ENCODE results near the gene ARFGAP1.

GRCh38 chr20:63311186-63311832 is 38.7 kb downstream of the ARFGAP1 start:
- TF ChIP-seq, protein P1, sequence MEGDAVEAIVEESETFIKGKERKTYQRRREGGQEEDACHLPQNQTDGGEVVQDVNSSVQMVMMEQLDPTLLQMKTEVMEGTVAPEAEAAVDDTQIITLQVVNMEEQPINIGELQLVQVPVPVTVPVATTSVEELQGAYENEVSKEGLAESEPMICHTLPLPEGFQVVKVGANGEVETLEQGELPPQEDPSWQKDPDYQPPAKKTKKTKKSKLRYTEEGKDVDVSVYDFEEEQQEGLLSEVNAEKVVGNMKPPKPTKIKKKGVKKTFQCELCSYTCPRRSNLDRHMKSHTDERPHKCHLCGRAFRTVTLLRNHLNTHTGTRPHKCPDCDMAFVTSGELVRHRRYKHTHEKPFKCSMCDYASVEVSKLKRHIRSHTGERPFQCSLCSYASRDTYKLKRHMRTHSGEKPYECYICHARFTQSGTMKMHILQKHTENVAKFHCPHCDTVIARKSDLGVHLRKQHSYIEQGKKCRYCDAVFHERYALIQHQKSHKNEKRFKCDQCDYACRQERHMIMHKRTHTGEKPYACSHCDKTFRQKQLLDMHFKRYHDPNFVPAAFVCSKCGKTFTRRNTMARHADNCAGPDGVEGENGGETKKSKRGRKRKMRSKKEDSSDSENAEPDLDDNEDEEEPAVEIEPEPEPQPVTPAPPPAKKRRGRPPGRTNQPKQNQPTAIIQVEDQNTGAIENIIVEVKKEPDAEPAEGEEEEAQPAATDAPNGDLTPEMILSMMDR (IDR thresholded peaks at IDR 0.05): no peak
- TF ChIP-seq POLR2A (IDR thresholded peaks at IDR 0.05): no peak

Data from uterus (tissue), 2 donors.